Osteoblast (primary cell): Measurements from ENCODE around the gene FAM181B. TPM values are rescaled to one million over a fixed set of nuclear protein-coding genes. Genes with fewer than 3 reads are reported as not detected.

Experiments used
- DNase-seq: peaks from one replicate; pipeline ENCODE4 v3.0.0; 2011; ENCODE audit warnings: low spot score, mixed read lengths; ENCODE audit not compliant: insufficient read length; ENCODE audit errors: missing footprints
- H2AFZ ChIP-seq: 2 replicates; pipeline ENCODE4 v1.6.0; 2011; ENCODE audit warnings: mild to moderate bottlenecking, low read length
- H3K27ac ChIP-seq: 2 replicates; pipeline ENCODE4 v1.5.1; 2011; ENCODE audit warnings: mild to moderate bottlenecking, low read depth, low read length, moderate library complexity
- H3K27me3 ChIP-seq: 2 replicates; pipeline ENCODE4 v1.6.0; 2012; ENCODE audit warnings: mild to moderate bottlenecking, control low read depth, inconsistent platforms, low read length, moderate library complexity; ENCODE audit not compliant: insufficient read depth
- H3K36me3 ChIP-seq: 2 replicates; pipeline ENCODE4 v1.5.1; 2011; ENCODE audit warnings: mild to moderate bottlenecking, low read length, control low read depth, moderate library complexity; ENCODE audit not compliant: insufficient read depth
- H3K4me1 ChIP-seq: 2 replicates; pipeline ENCODE4 v1.5.1; 2011; ENCODE audit warnings: mild to moderate bottlenecking, low read length, control low read depth, moderate library complexity; ENCODE audit not compliant: insufficient read depth
- H3K4me2 ChIP-seq: 2 replicates; pipeline ENCODE4 v1.6.0; 2011; ENCODE audit warnings: mild to moderate bottlenecking, low read length; ENCODE audit not compliant: insufficient read depth
- H3K4me3 ChIP-seq: fragments of 200-600 bp; sonication (generic); 3 replicates; pipeline ENCODE4 v1.5.1; 2012; ENCODE audit warnings: mild to moderate bottlenecking, low read length, inconsistent platforms; ENCODE audit not compliant: insufficient read depth
- H3K79me2 ChIP-seq: 2 replicates; pipeline ENCODE4 v1.6.0; 2012; ENCODE audit warnings: mild to moderate bottlenecking, low read length, control low read depth, inconsistent platforms; ENCODE audit not compliant: insufficient read depth
- H3K9me3 ChIP-seq: 2 replicates; pipeline ENCODE4 v1.5.1; 2011; ENCODE audit warnings: low read depth, low read length, control low read depth
- H4K20me1 ChIP-seq: 2 replicates; pipeline ENCODE4 v1.6.0; 2012; ENCODE audit warnings: mild to moderate bottlenecking, low read length, control low read depth; ENCODE audit not compliant: insufficient read depth
- CTCF ChIP-seq: IDR thresholded peaks from 2 replicates; pipeline ENCODE4 v1.5.1; 2011; ENCODE audit warnings: mild to moderate bottlenecking, low read depth, low read length, moderate library complexity; ENCODE audit errors: extremely low read depth
- small RNA-seq: library from RNA; depleted of rRNA; stranded (forward); fragments of <200 nt; gene quantifications from one replicate; pipeline ENCODE3, GENCODE V24; 2012
- total RNA-seq: library from RNA; depleted of rRNA; stranded (reverse); fragments of >200 nt; gene quantifications from 2 replicates; pipeline ENCODE4 v1.2.3, GENCODE V29; 2012

The FAM181B gene
- total RNA-seq, 1 donor = under 0.01 TPM

GRCh38 chr11:82683029-82683428, 50.6 kb downstream of the FAM181B start:
- Histone ChIP-seq H3K4me3 (no peak overlapping the region), H3K27ac (no peak overlapping the region), H3K4me1 (no peaks in the 10 kb centered on the region), H2AFZ (no peak overlapping the region), H4K20me1 (no peaks in the 10 kb centered on the region), H3K4me2 (no peak overlapping the region), H3K79me2 (no peaks in the 10 kb centered on the region), H3K27me3 (no peaks in the 10 kb centered on the region), H3K36me3 (no peaks in the 10 kb centered on the region), H3K9me3 (no peaks in the 10 kb centered on the region)
- no peak for TF ChIP-seq CTCF
- no peak for DNase-seq

- peak overlapping the region; percentile 17 for H2AFZ ChIP-seq
Measured at GRCh38 chr11:82682003-82682751, 51.5 kb downstream of the FAM181B start.

GRCh38 chr11:82680252-82680651, 53.4 kb downstream of the FAM181B start:
- no peak overlapping the region for H2AFZ ChIP-seq
- no peaks in the 10 kb centered on the region for H3K4me1 ChIP-seq
- H3K4me3 ChIP-seq = no peak overlapping the region
- H3K27me3 ChIP-seq = no peaks in the 10 kb centered on the region
- DNase-seq = no peak
- no peaks in the 10 kb centered on the region for H3K36me3 ChIP-seq
- no peaks in the 10 kb centered on the region for H4K20me1 ChIP-seq
- TF ChIP-seq CTCF = no peak
- H3K9me3 ChIP-seq = no peaks in the 10 kb centered on the region
- H3K27ac ChIP-seq = no peak overlapping the region
- H3K4me2 ChIP-seq = no peak overlapping the region
- H3K79me2 ChIP-seq = no peaks in the 10 kb centered on the region

More at GRCh38 chr11:82682003-82682751, 51.5 kb downstream of the FAM181B start:
- peak; percentile 37 for DNase-seq
- no peak overlapping the region for H3K27ac ChIP-seq
- peak; percentile 59 for TF ChIP-seq CTCF
- H3K36me3 ChIP-seq = no peaks in the 10 kb centered on the region
- no peaks in the 10 kb centered on the region for H3K79me2 ChIP-seq
- peak overlapping the region; percentile 51 for H3K4me2 ChIP-seq
- H3K4me3 ChIP-seq = no peak overlapping the region
- H3K4me1 ChIP-seq = no peaks in the 10 kb centered on the region
- no peaks in the 10 kb centered on the region for H3K9me3 ChIP-seq
- no peaks in the 10 kb centered on the region for H3K27me3 ChIP-seq
- no peaks in the 10 kb centered on the region for H4K20me1 ChIP-seq

Small RNA genes within 50 kb of the gene (small RNA-seq; reads per million reads assigned to genes)
- 0.37 reads per million for gene RPS28P7

Other genes with a start within 250 kb of the FAM181B start
- 52.5 and 67.5 TPM in 2 replicates for gene PRCP, start 166.6 kb upstream of the FAM181B start, total RNA-seq
- gene DDIAS, start 167.9 kb upstream of the FAM181B start, total RNA-seq = 1.5 and 1.8 TPM in 2 replicates